ENCODE data around the gene ANKRD36C.
"Not testable (repeated sequence)": the region's sequence is repeated elsewhere in the genome, so short reads cannot be mapped to it uniquely, and the experiment has no call there.

ANKRD36C gene

GRCh38 chr2:96006248-96006647, 14.6 kb upstream of the ANKRD36C start:
- DNase-seq (ENCODE audit: low spot score): not testable (repeated sequence)

- DNase-seq (ENCODE audit: low spot score): peak; percentile 16
Observed at GRCh38 chr2:95992520-95993272, 1.1 kb upstream of the ANKRD36C start.

- DNase-seq (ENCODE audit: low spot score): not testable (repeated sequence)
Observed at GRCh38 chr2:95992102-95992501, 478 bp upstream of the ANKRD36C start.

DNA sequence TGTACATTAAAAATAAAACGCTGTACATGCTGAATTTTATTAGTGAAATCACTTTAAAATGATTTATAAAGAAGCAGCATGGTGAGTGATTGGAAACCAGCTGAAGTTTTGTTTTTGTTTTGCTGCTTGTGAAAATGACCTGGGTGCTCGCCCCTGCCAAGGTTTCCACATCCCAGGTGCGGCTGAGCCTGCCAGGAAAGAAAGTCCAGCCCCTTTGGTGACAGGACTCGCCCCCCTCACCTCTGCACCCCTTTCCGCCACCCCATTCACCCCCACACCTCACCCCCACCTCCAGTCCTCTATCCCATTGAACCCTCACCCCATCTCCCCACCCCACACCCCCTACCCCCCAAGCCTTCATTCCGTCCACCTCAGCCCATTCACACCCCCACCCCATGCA, 740 bp downstream of the ANKRD36C start:
- DNase-seq (ENCODE audit: low spot score): not testable (repeated sequence)

GRCh38 chr2:95951662-95952061, 40.0 kb downstream of the ANKRD36C start:
- not testable (repeated sequence) for DNase-seq (ENCODE audit: low spot score)

GRCh38 chr2:95948039-95948438, 43.6 kb downstream of the ANKRD36C start:
- not testable (repeated sequence) for DNase-seq (ENCODE audit: low spot score)

- not testable (repeated sequence) for DNase-seq (ENCODE audit: low spot score)
Observed at GRCh38 chr2:95939947-95940346, 51.7 kb downstream of the ANKRD36C start.

- not testable (repeated sequence) for DNase-seq (ENCODE audit: low spot score)
Observed at GRCh38 chr2:95930740-95931139, 60.9 kb downstream of the ANKRD36C start.

DNA sequence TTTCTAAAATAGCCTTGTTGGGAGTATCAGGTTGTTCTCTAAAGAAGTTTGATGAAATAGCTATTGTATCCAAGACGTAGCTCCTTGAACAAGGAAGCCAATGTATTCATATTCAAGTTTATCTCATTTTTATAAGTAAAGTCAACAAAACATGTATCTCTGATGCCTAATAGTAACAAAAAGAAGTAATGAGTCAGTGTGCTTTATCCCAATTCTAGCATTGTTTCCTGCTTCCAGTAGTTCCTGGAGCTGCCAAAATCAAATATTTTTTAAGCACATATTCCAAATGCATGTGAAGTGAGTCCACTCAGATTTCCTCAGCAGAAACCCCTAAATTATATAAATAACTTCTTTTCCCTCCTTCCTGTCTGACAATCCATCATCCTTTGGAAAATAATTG, 74.6 kb downstream of the ANKRD36C start:
- DNase-seq (ENCODE audit: low spot score): not testable (repeated sequence)

DNA sequence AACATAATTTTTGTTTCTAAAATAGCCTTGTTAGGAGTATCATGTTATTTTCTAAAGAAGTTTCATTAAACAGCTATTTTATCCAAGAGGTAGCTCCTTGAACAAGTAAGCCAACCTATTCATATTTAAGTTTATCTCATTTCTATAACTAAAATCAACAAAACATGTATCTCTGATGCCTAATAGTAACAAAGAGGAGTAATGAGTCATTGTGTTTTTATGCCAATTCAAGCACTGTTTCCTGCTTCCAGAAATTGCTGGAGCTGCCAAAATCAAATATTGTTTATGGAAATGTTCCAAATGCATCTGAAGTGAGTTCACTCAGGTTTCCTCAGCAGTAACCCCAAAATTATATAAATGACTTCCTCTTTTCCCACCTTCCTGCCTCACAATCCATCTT, 76.5 kb downstream of the ANKRD36C start:
- not testable (repeated sequence) for DNase-seq (ENCODE audit: low spot score)

DNA sequence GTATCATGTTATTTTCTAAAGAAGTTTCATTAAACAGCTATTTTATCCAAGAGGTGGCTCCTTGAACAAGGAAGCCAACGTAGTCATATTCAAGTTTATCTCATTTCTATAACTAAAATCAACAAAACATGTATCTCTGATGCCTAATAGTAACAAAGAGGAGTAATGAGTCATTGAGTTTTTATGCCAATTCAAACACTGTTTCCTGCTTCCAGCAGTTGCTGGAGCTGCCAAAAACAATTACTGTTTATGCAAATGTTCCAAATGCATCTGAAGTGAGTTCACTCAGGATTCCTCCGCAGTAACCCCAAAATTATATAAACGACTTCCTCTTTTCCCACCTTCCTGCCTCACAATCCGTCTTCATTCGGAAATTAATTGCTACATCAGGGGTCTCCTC, 80.2 kb downstream of the ANKRD36C start:
- peak; percentile 5 for DNase-seq (ENCODE audit: low spot score)

DNA sequence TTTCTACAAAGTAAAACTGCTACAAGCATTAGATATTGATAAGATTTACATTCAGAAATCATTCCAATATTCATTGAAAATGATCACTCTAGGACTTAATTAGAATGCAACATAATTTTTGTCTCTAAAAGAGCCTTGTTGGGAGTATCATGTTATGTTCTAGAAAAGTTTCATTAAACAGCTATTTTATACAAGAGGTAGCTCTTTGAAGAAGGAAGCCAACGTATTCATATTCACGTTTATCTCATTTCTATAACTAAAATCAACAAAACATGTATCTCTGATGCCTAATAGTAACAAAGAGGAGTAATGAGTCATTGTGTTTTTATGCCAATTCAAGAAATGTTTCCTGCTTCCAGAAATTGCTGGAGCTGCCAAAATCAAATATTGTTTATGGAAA, 97.2 kb downstream of the ANKRD36C start:
- not testable (repeated sequence) for DNase-seq (ENCODE audit: low spot score)

GRCh38 chr2:95867929-95868328, 123.7 kb downstream of the ANKRD36C start:
- not testable (repeated sequence) for DNase-seq (ENCODE audit: low spot score)

GRCh38 chr2:95867047-95867677, 124.5 kb downstream of the ANKRD36C start:
- not testable (repeated sequence) for DNase-seq (ENCODE audit: low spot score)

- not testable (repeated sequence) for DNase-seq (ENCODE audit: low spot score)
Observed at GRCh38 chr2:95862121-95862520, 129.5 kb downstream of the ANKRD36C start.

DNA sequence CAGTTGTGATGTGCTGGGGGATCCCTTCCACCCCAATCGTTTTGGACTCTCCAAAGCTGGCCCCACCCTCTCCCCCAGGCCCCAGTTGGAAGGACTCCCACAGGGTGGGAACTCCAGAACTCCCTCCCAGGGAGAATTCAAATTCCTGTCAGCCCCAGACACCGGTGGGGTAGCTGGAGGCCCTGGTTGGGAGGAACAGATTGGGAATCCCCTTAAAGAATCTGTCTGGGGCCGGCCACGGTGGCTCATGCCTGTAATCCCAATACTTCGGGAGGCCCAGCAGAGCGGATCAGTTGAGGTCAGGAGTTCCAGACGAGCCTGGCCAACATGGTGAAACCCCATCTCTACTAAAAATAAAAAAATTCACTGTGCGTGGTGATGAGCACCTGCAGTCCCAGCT, 155.5 kb downstream of the ANKRD36C start:
- DNase-seq (ENCODE audit: low spot score): no peak

DNA sequence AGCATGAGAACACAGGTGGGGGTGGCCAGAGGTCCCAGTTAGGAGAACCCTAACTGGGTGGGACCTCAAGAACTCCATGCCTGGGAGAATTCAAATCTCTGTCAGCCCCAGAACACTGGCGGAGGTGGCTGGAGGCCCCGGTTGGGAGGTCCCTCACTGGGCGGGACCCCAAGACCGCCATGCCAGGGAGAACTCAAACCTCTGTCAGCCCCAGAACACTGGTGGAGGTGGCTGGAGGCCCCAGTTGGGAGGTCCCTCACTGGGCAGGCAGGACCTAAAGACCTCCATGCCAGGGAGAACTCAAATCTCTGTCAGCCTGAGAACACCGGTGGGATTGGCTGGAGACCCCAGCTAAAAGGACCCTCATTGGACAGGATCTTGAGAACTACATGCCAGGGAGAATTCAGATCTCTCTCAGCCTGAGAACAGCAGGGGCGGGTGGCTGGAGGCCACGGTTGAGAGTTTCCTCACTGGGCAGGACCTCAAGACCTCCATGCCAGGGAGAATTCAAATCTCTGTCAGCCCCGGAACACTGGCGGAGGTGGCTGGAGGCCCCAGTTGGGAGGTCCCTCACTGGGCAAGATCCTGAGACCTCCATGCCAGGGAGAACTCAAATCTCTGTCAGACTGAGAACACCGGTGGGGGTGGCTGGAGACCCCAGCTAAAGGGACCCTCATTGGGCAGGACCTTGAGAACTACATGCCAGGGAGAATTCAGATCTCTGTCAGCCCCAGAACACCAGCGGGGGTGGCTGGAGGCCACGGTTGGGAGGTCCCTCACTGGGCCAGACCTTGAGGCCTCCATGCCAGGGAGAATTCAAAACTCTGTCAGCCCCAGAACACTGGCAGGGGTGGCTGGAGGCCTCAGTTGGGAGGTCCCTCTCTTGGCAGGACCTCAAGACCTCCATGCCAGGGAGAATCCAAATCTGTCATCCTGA, 157.3 kb downstream of the ANKRD36C start:
- DNase-seq (ENCODE audit: low spot score): not testable (repeated sequence)

DNA sequence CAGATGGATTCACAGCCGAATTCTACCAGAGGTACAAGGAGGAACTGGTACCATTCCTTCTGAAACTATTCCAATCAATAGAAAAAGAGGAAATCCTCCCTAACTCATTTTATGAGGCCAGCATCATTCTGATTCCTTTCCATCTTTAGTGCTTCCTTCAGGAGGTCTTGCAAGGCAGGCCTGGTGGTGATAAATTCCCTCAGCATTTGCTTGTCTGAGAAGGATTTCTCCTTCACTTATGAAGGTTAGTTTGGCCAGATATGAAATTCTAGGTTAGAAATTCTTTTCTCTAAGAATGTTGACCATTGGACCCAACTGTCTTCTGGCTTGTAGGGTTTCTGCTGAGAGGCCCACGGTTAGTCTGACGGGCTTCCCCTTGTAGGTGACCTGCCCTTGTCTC, 167.4 kb downstream of the ANKRD36C start:
- not testable (repeated sequence) for DNase-seq (ENCODE audit: low spot score)

DNA sequence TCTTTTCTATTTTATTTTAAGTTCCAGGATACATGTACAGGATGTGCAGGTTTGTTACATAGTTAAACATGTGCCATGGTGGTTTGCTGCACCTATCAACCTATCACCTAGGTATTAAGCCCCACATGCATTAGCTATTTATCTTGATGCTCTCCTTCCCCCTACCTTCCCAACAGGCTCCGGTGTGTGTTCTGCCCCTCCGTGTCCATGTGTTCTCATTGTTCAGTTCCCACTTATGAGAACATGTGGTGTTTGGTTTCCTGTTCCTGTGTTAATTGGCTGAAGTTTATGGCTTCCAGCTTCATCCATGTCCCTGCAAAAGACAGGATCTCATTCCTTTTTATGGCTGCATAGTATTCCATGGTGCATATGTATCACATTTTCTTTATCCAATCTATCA, 174.1 kb downstream of the ANKRD36C start:
- not testable (repeated sequence) for DNase-seq (ENCODE audit: low spot score)

GRCh38 chr2:95813311-95813710, 178.3 kb downstream of the ANKRD36C start:
- peak; percentile 17 for DNase-seq (ENCODE audit: low spot score)

DNA sequence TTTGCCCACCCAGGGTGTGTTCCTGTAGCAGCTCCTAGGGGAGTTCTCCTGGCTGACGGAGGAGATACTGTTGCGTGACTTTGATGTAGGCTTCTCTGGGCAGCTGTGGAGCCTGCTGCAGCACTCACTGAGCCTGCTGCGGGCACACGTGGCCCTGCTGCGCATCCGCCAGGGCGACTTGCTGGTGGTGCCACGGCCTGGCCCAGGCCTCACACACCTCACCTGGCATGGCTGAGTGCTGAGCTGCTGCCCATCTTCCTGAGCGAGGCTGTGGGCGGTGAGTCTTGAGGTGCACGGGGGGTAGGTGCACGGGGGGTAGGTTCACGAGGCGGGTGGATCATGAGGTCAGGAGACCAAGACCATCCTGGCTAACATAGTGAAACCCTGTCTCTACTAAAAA, 191.7 kb downstream of the ANKRD36C start:
- DNase-seq (ENCODE audit: low spot score): peak; percentile 2

DNA sequence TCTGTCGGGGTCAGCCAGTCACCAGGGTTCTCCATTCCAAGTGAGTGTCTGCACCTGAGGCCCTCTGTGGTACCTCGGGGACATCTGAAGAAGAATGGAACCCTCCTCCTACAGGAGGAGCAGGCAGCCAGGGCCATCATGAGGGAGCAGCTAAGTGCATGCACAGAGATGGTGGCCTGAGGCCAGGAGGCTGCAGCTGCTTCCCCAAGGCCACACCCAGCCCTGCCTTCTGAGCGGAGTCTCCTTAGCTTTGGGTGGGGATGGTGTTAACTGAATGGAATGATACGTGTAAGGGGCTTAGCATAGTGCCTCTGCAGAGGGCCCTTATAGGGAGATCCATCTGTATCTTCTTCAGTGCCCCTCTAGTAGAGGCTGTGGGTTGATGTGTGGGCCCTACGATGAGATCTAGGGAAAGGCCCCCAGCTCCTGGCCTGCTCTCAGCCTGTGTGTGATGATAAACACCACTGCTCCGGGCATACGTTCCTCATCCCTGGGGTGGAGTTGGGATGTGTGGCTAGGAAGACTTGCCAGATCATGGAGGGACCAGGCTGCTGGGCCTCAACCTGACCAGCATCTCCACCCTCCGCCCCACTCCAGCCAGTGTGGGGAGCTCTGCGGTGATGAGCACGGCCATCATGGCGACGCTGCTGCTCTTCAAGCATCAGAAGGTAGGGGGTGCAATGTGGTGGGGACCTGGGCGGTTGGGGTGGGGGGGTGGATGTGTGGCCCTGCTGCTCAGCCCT, 192.3 kb downstream of the ANKRD36C start:
- DNase-seq (ENCODE audit: low spot score): not testable (repeated sequence)

Data from AG20443 (cell line).